Measurements from ENCODE around the gene LAYN.

DNA sequence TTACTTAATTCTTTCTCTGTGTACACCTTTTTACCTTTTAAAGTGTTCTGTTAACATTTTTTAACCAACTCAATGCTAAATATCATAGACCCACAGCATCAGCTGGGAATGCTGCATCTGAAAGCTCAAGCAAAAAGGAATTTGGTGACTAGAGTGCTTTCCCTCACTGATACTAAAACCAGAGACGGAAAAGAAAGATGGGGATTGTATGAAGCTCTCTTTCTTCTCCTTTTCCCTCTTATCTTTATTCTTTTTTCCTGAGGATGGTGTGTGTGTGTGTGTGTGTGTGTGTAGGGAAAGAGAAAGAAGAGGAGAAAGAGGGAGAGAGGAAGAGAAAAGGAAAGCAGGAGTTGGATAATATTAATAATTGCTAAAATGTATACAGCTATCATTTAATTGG lies 57.6 kb downstream of the LAYN start:
- TF ChIP-seq, protein P1, sequence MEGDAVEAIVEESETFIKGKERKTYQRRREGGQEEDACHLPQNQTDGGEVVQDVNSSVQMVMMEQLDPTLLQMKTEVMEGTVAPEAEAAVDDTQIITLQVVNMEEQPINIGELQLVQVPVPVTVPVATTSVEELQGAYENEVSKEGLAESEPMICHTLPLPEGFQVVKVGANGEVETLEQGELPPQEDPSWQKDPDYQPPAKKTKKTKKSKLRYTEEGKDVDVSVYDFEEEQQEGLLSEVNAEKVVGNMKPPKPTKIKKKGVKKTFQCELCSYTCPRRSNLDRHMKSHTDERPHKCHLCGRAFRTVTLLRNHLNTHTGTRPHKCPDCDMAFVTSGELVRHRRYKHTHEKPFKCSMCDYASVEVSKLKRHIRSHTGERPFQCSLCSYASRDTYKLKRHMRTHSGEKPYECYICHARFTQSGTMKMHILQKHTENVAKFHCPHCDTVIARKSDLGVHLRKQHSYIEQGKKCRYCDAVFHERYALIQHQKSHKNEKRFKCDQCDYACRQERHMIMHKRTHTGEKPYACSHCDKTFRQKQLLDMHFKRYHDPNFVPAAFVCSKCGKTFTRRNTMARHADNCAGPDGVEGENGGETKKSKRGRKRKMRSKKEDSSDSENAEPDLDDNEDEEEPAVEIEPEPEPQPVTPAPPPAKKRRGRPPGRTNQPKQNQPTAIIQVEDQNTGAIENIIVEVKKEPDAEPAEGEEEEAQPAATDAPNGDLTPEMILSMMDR (conservative IDR thresholded peaks at IDR 0.05; ENCODE audit: low read depth, low read length) = no peak
- TF ChIP-seq EZH2 (IDR thresholded peaks at IDR 0.05; ENCODE audit: borderline replicate concordance, low read depth, low read length, poor library complexity, severe bottlenecking) = no peak

Measured in A673 (cell line).